T-helper 22 cell (primary cell): Measurements from ENCODE around the gene MACO1.
"Not testable (repeated sequence)": the region's sequence is repeated elsewhere in the genome, so short reads cannot be mapped to it uniquely, and the experiment has no call there.

ENCODE experiments used
- DNase-seq: peaks from one replicate; pipeline ENCODE4 v3.0.0-alpha.2; 2020; ENCODE audit warnings: low read depth

The MACO1 gene

GRCh38 chr1:25425098-25426085, 5.3 kb upstream of the MACO1 start:
- DNase-seq, result no peak

- no peak for DNase-seq
Observed at GRCh38 chr1:25427696-25428095, 3.0 kb upstream of the MACO1 start.

- no peak for DNase-seq
Observed at GRCh38 chr1:25428475-25429166, 2.1 kb upstream of the MACO1 start.

- DNase-seq, result peak; percentile 68
Observed at GRCh38 chr1:25430967-25431881, 527 bp downstream of the MACO1 start.

- no peak for DNase-seq
Observed at GRCh38 chr1:25431955-25432719, 1.4 kb downstream of the MACO1 start.

GRCh38 chr1:25432749-25433388, 2.2 kb downstream of the MACO1 start:
- DNase-seq, result no peak

GRCh38 chr1:25433389-25434186, 2.9 kb downstream of the MACO1 start:
- no peak for DNase-seq

- DNase-seq, result no peak
Observed at GRCh38 chr1:25435397-25436108, 4.9 kb downstream of the MACO1 start.

- no peak for DNase-seq
Observed at GRCh38 chr1:25437672-25438071, 7.0 kb downstream of the MACO1 start.

GRCh38 chr1:25439287-25439686, 8.6 kb downstream of the MACO1 start:
- DNase-seq, result no peak

- DNase-seq, result no peak
Observed at GRCh38 chr1:25442178-25442577, 11.5 kb downstream of the MACO1 start.

GRCh38 chr1:25443030-25443699, 12.5 kb downstream of the MACO1 start:
- no peak for DNase-seq

GRCh38 chr1:25444604-25445003, 13.9 kb downstream of the MACO1 start:
- not testable (repeated sequence) for DNase-seq

- no peak for DNase-seq
Observed at GRCh38 chr1:25445993-25446538, 15.4 kb downstream of the MACO1 start.

GRCh38 chr1:25447547-25447946, 16.9 kb downstream of the MACO1 start:
- no peak for DNase-seq

GRCh38 chr1:25450891-25451290, 20.2 kb downstream of the MACO1 start:
- no peak for DNase-seq

GRCh38 chr1:25451908-25452307, 21.2 kb downstream of the MACO1 start:
- DNase-seq, result no peak

GRCh38 chr1:25456502-25456901, 25.8 kb downstream of the MACO1 start:
- no peak for DNase-seq
